Heart left ventricle (tissue), 16 donors: ENCODE measurements around the gene TRMT2A. TPM values are rescaled to one million over a fixed set of nuclear protein-coding genes. Genes with fewer than 3 reads are reported as not detected.

Experiments used
- ATAC-seq, 4 donors: fragments of 200-7000 bp; cut with Tn5 transposase; one replicate each; pipeline ENCODE4 v1.9.1; 2020 to 2022; ENCODE audit warnings: moderate library complexity in 4 of 4, mild to moderate bottlenecking in 3 of 4, moderate number of reproducible peaks in 1 of 4
- DNase-seq, 5 donors: peaks; one replicate each; pipeline ENCODE4 v3.0.0-alpha.2; 2020
- H3K27ac ChIP-seq, 12 donors: fragments of 200-600 bp; sonication (generic) in 4 of 12; one replicate each; pipeline versions ENCODE4 v1.5.0 to v1.8.0; 2016 to 2022; ENCODE audit warnings: mild to moderate bottlenecking in 2 of 12
- H3K27me3 ChIP-seq, 9 donors: fragments of 200-600 bp; sonication (generic) in 2 of 9; one replicate each; pipeline versions ENCODE4 v1.5.1 to v1.8.0; 2016 to 2022; ENCODE audit warnings: mild to moderate bottlenecking in 3 of 9
- H3K36me3 ChIP-seq, 9 donors: fragments of 200-600 bp; sonication (generic) in 2 of 9; one replicate each; pipeline versions ENCODE4 v1.5.0 to v1.8.0; 2018 to 2022; ENCODE audit warnings: mild to moderate bottlenecking in 2 of 9
- H3K4me1 ChIP-seq, 12 donors: fragments of 200-600 bp; sonication (generic) in 4 of 12; one replicate each; pipeline versions ENCODE4 v1.5.0 to v1.8.0; 2016 to 2022; ENCODE audit warnings: mild to moderate bottlenecking in 3 of 12
- H3K4me3 ChIP-seq, 12 donors: fragments of 200-600 bp; sonication (generic) in 4 of 12; one replicate each; pipeline versions ENCODE4 v1.5.0 to v1.8.0; 2017 to 2022; ENCODE audit warnings: mild to moderate bottlenecking in 9 of 12, moderate library complexity in 4 of 12
- H3K9me3 ChIP-seq, 12 donors: fragments of 200-600 bp; sonication (generic) in 4 of 12; one replicate each; pipeline versions ENCODE4 v1.5.0 to v1.8.0; 2016 to 2022; ENCODE audit warnings: mild to moderate bottlenecking in 1 of 12
- POLR2A ChIP-seq, 2 donors: fragments of 450-650 bp; IDR thresholded peaks; one replicate each; pipeline ENCODE4 v1.6.1; 2017; ENCODE audit warnings: antibody characterized with exemption in 2 of 2, mild to moderate bottlenecking in 2 of 2, moderate library complexity in 2 of 2
- WGBS, 4 donors: extraction: QIAGEN DNeasy Blood & Tissue Kit in 2 of 4; methylation state at CpG; one replicate each; pipeline versions ENCODE4 v1.1.5 to v1.1.7; 2013 to 2018; 5-methylcytosine and 5-hydroxymethylcytosine counted together
- intact Hi-C, 10 donors: fragments of 100-400 bp; cut with DNase I; formaldehyde crosslinking; loops; one replicate each; pipeline versions ENCODE4 v1.11.1 to v1.14.2; 2022
- polyA plus RNA-seq, 2 donors: library from polyadenylated mRNA; stranded (reverse); fragments of 200-250 nt; gene quantifications; one replicate each; pipeline ENCODE4 v1.2.3, GENCODE V29; 2013
- total RNA-seq, 9 donors: library from RNA; depleted of rRNA in 2 of 9; stranded (reverse); fragments of >200 nt in 2 of 9; fragmentation: NEBNext Ultra II Directional in 3 of 9; extraction: Animal tissue kit (Norgen Biotek cat#: 25700) in 3 of 9; gene quantifications; one replicate each; pipeline versions ENCODE4 v1.1.0 to v1.2.4, GENCODE V29; 2016 to 2023
- TF ChIP-seq, protein P1 (sequence below), 12 donors: fragments of 200-600 bp; sonication (generic) in 4 of 12; IDR thresholded peaks; one replicate each; pipeline versions ENCODE4 v1.5.0 to v1.8.0; 2018 to 2022; ENCODE audit warnings: antibody characterized with exemption in 12 of 12, mild to moderate bottlenecking in 5 of 12
- donor health status: ischemic (EF 13 %, LVEDD 7.1; RV severe dilation, severe dysfunction).
- donor health status: healthy with polysubstance abuse.
- donor health status: DM: no; HTN: yes; CAD: no.
- donor health status: DM: no; HTN: no; CAD: no.
- donor health status: ischemic (EF 25% LVEDD 6.9; RV normal size, moderate dysfunction).
- donor health status: ischemic (EF 25% LVEDD 5.7; RV mildly dilated, moderate dysfunction).
- donor health status: healthy.
- donor health status: DM: yes; HTN: yes; CAD: no.
- donor health status: ischemic (EF 35%, LVEDD 5.7; RV mildly dilated, moderate dysfunction).
- donor health status: nonischemic (EF 11% LVEDD 7.7; RV severe dilation, severe dysfunction).
- donor health status: DM: yes; HTN: yes; CAD: no.
- donor health status: PGD.
- donor health status: ischemic (EF 29% LVEDD 5.4; RV normal size, mild dysfunction).
- donor health status: nonischemic (EF 23%, LVEDD 6.1; RV moderate dilation, normal function).

Gene TRMT2A
- total and polyA plus RNA-seq, 11 donors = 15.8 to 31.3 (median 20.2) TPM

DNA sequence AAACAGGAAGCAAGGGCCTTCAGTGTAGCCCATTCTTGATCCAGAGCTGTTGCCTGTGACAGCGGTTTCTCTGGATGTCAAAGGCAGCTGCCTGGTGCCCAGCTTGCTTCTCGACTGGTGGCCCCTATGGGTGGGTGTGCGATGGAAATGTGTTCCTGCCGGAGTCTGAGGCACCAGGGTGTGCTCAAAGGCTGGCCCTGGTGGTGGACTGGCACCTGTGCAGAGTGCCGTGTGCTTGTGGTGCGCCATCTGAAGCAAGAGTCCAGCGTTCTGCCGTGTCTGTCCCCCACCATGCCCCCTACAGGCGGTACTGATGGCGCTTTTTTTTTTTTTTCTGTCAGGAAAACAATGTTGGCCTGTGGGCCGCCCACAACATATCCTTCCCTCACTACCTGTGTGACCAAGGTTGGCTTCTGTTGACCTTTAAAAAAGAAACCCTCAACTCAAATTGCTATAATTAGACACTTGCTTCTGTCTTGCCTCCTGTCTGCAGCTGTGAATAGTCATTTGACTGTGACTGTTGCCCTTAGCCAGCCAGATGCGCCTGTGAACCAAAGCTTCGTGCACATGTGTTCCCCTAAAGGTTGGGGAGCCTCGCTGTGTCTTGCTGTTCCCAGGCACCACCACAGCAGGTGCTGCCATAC is 5.9 kb downstream of the TRMT2A start:
- H3K27me3 ChIP-seq = no peaks in the 10 kb centered on the region
- no peak overlapping the region for H3K27ac ChIP-seq
- TF ChIP-seq, protein P1, sequence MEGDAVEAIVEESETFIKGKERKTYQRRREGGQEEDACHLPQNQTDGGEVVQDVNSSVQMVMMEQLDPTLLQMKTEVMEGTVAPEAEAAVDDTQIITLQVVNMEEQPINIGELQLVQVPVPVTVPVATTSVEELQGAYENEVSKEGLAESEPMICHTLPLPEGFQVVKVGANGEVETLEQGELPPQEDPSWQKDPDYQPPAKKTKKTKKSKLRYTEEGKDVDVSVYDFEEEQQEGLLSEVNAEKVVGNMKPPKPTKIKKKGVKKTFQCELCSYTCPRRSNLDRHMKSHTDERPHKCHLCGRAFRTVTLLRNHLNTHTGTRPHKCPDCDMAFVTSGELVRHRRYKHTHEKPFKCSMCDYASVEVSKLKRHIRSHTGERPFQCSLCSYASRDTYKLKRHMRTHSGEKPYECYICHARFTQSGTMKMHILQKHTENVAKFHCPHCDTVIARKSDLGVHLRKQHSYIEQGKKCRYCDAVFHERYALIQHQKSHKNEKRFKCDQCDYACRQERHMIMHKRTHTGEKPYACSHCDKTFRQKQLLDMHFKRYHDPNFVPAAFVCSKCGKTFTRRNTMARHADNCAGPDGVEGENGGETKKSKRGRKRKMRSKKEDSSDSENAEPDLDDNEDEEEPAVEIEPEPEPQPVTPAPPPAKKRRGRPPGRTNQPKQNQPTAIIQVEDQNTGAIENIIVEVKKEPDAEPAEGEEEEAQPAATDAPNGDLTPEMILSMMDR (IDR thresholded peaks at IDR 0.05) = peak in 6 of 12 donors; percentile 10 to 36 (median 24)
- no peak for TF ChIP-seq POLR2A (IDR thresholded peaks at IDR 0.05)
- DNase-seq (peak in 2 of 5 donors; percentile 24 to 47), ATAC-seq (peak in 1 of 4 donors; percentile 16)
- H3K36me3 ChIP-seq = peaks cover 0 to 96% (median 84%) of the 10 kb centered on the region in 9 donors
- 52 to 65% (median 61%) methylated on average over 14 of the region's 14 CpGs for WGBS, 4 donors
- no peak overlapping the region for H3K4me3 ChIP-seq
- intact Hi-C loops = loop anchor here in 2 of 10 donors (10.0 kb wide), 1 partner anchor 86 kb away; the partner anchor contains the start of gene TANGO2 (in 2 of the 2)
- peaks cover 0 to 27% (median 6%) of the 10 kb centered on the region in 12 donors for H3K4me1 ChIP-seq
- H3K9me3 ChIP-seq = no peaks in the 10 kb centered on the region

DNA sequence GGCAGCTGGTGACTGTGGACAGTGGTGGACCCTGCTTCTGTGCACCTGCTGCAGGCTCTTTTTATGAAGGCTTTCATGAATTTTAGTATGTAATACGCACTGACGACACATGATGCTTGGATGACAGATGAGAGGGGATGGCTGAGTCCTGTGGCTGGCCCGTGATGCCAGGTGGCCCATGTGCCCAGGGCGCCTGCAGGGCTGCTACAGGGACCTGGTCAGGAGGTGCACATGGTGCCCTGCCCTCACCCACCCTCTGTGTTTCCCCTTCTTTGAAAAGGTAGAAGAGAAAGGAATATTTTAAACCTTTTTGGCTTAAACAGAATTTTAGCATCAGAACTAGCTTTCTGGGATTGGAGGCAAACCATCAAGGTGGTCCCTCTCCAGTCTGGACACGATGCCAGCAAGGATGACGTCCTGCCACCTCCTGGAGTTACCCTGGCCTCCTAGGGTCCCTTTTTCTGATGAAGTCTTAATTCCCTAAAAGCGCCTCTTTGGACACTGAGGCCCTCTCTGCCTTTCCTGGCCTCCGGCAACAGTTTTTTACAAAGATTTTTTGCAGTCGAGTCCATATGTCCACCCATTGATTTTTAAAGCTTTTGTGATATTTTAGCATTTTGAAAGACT is 6.6 kb downstream of the TRMT2A start:
- Histone ChIP-seq H3K4me1 (peaks cover 0 to 20% (median 0%) of the 10 kb centered on the region in 12 donors), H3K27ac (no peak overlapping the region), H3K36me3 (peaks cover 0 to 98% (median 91%) of the 10 kb centered on the region in 9 donors), H3K27me3 (no peaks in the 10 kb centered on the region), H3K4me3 (no peak overlapping the region), H3K9me3 (no peaks in the 10 kb centered on the region)
- 82 to 90% (median 88%) methylated on average over 9 of the region's 9 CpGs for WGBS, 4 donors
- ATAC-seq = no peak
- peak in 2 of 5 donors; percentile 8 to 55 for DNase-seq
- TF ChIP-seq, protein P1 (IDR thresholded peaks at IDR 0.05) = no peak
- no peak for TF ChIP-seq POLR2A (IDR thresholded peaks at IDR 0.05)
- intact Hi-C loops = loop anchor here in 2 of 10 donors (10.0 kb wide), 1 partner anchor 86 kb away; the partner anchor contains the start of gene TANGO2 (in 2 of the 2)

DNA sequence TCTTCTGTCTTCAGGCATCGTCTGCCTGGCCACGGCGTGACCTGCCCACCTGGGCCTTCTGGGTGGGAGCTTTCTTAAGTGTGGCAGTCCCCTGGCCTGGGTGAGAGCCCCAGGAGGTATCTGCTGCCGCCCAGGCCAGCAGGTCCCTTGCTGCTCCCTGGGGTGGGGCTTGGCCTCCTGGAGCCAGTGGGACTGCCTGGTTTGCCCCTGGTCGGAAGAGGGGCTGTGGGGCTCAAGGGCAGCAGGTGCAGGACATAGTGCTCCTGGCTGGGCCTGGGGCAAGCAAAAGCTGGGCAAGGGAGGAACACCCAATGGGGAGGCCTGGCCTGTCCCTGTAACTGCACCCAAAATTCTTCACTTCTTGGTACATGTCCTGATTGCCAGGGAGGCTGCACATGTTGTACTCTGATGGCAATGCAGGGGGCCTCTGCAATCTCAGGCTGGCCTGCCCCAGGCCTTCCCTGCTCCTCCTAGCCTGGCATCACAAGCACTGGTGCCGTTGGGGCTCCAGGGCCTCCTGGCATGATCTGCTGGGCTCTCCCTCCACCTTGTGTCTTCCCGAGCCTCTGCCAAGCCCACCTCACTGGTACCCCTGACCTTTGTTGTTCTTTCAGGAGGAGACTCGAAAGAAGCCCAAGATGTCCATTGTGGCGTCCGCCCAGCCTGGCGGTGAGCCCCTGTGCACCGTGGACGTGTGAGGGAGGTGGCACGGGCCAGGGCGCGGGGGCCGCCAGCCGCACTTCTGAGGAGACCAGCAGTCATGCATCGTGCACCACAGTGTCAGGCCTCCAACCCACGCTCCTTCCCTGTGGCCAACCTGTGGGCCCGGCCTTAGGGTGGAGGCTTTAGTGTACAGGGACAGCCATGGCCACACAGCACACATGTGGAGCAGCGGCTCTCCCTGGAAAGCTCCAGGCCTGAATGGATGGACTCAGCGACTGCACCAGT is 7.3 kb downstream of the TRMT2A start:
- ATAC-seq (peak in 2 of 4 donors; percentile 11 to 12), DNase-seq (peak in 2 of 5 donors; percentile 19 to 57)
- Histone ChIP-seq H3K36me3 (peaks cover 0 to 100% (median 96%) of the 10 kb centered on the region in 9 donors), H3K9me3 (no peaks in the 10 kb centered on the region), H3K4me3 (no peak overlapping the region), H3K27ac (no peak overlapping the region), H3K27me3 (no peaks in the 10 kb centered on the region), H3K4me1 (peaks cover 0 to 17% (median 0%) of the 10 kb centered on the region in 12 donors)
- TF ChIP-seq POLR2A (IDR thresholded peaks at IDR 0.05) = no peak
- TF ChIP-seq, protein P1 (IDR thresholded peaks at IDR 0.05) = no peak
- WGBS, 4 donors = 82 to 86% (median 85%) methylated on average over 17 to 23 of the region's 23 CpGs
- intact Hi-C loops = loop anchor here in 3 of 10 donors (10.0 kb wide), 2 partner anchors 85 to 135 kb away; partner anchors contain the start of gene TANGO2 (in 2 of the 3)
